ENCODE results near the gene SH2B3.
"Not testable (repeated sequence)": the region's sequence is repeated elsewhere in the genome, so short reads cannot be mapped to it uniquely, and the experiment has no call there.

The SH2B3 gene

GRCh38 chr12:111445726-111446581 is 40.2 kb downstream of the SH2B3 start:
- DNase-seq, result no peak

- DNase-seq, result no peak
Measured at GRCh38 chr12:111446631-111447570, 41.2 kb downstream of the SH2B3 start.

GRCh38 chr12:111447571-111448265 is 42.0 kb downstream of the SH2B3 start:
- no peak for DNase-seq

GRCh38 chr12:111448266-111448830 is 42.6 kb downstream of the SH2B3 start:
- DNase-seq, result no peak

- DNase-seq, result no peak
Measured at GRCh38 chr12:111448846-111449790, 43.4 kb downstream of the SH2B3 start.

GRCh38 chr12:111450676-111451075 is 45.0 kb downstream of the SH2B3 start:
- no peak for DNase-seq

- no peak for DNase-seq
Measured at GRCh38 chr12:111451232-111451631, 45.5 kb downstream of the SH2B3 start.

- DNase-seq, result peak; percentile 60
Measured at GRCh38 chr12:111451649-111452129, 46.0 kb downstream of the SH2B3 start.

GRCh38 chr12:111453071-111453989 is 47.6 kb downstream of the SH2B3 start:
- no peak for DNase-seq

GRCh38 chr12:111454311-111454710 is 48.6 kb downstream of the SH2B3 start:
- no peak for DNase-seq

- no peak for DNase-seq
Measured at GRCh38 chr12:111454716-111455447, 49.2 kb downstream of the SH2B3 start.

GRCh38 chr12:111455448-111456320 is 50.0 kb downstream of the SH2B3 start:
- DNase-seq, result no peak

- no peak for DNase-seq
Measured at GRCh38 chr12:111457071-111457470, 51.3 kb downstream of the SH2B3 start.

GRCh38 chr12:111457577-111457976 is 51.9 kb downstream of the SH2B3 start:
- DNase-seq, result no peak

- DNase-seq, result no peak
Measured at GRCh38 chr12:111458546-111459172, 52.9 kb downstream of the SH2B3 start.

- not testable (repeated sequence) for DNase-seq
Measured at GRCh38 chr12:111460111-111460510, 54.4 kb downstream of the SH2B3 start.

- DNase-seq, result peak; percentile 85
Measured at GRCh38 chr12:111462210-111462769, 56.6 kb downstream of the SH2B3 start.

Measured in MV-4-11 (cell line).